MCF 10A (cell line): ENCODE results near the gene RNF125. TPM values are rescaled to one million over a fixed set of nuclear protein-coding genes. Genes with fewer than 3 reads are reported as not detected.

Experiments
- BruUV-seq: library from RNA; stranded (reverse); fragments of 400-500 nt; replicated peaks from 2 replicates; lab custom pipeline; 2021; lab: Mats Ljungman, UMichigan
- CTCF ChIA-PET: fragments of 300-600 bp; sonication (Branson Sonifier 250); formaldehyde crosslinking; extraction: SDS; loops from one replicate; lab custom pipeline; 2021; ENCODE audit warnings: antibody characterized with exemption, inconsistent platforms; lab: Yijun Ruan, JAX
- POLR2A ChIA-PET: fragments of 300-600, 350-650 bp; sonication (Branson Sonifier 250); formaldehyde crosslinking; extraction: SDS; loops from one replicate; lab custom pipeline; 2020; ENCODE audit warnings: antibody characterized with exemption, inconsistent platforms; lab: Yijun Ruan, JAX
- DNase-seq: peaks from one replicate; pipeline ENCODE4 v3.0.0-alpha.2; 2018; ENCODE audit not compliant: unreplicated experiment
- H3K27ac Mint-ChIP-seq: one replicate; pipeline ENCODE4 v1.8.0; 2022; ENCODE audit warnings: mild to moderate bottlenecking, low read depth, mixed read lengths; ENCODE audit not compliant: unreplicated experiment
- H3K27me3 Mint-ChIP-seq: one replicate; pipeline ENCODE4 v1.8.0; 2022; ENCODE audit warnings: mixed read lengths; ENCODE audit not compliant: insufficient read depth, unreplicated experiment
- H3K36me3 Mint-ChIP-seq: one replicate; pipeline ENCODE4 v1.8.0; 2022; ENCODE audit warnings: mild to moderate bottlenecking, moderate library complexity, mixed read lengths; ENCODE audit not compliant: insufficient read depth, unreplicated experiment
- H3K4me1 Mint-ChIP-seq: one replicate; pipeline ENCODE4 v1.8.0; 2022; ENCODE audit warnings: mixed read lengths; ENCODE audit not compliant: insufficient read depth, unreplicated experiment
- H3K4me3 Mint-ChIP-seq: one replicate; pipeline ENCODE4 v1.8.0; 2022; ENCODE audit warnings: mild to moderate bottlenecking, moderate library complexity, mixed read lengths; ENCODE audit not compliant: unreplicated experiment
- H3K9me3 Mint-ChIP-seq: one replicate; pipeline ENCODE4 v1.8.0; 2022; ENCODE audit warnings: mixed read lengths; ENCODE audit not compliant: unreplicated experiment
- CTCF ChIP-seq: fragments of 200-600 bp; IDR thresholded peaks from one replicate; pipeline ENCODE4 v1.8.0; 2022; ENCODE audit warnings: antibody characterized with exemption, mild to moderate bottlenecking; ENCODE audit not compliant: unreplicated experiment
- intact Hi-C: fragments of 100-400 bp; cut with micrococcal nuclease; formaldehyde crosslinking; loops from 2 replicates; pipeline ENCODE4 v1.14.1; 2022
- total RNA-seq: library from RNA; stranded (reverse); gene quantifications from 2 replicates; pipeline ENCODE4 v1.2.3, GENCODE V29; 2022

RNF125 gene
- total RNA-seq, 1 experiment from 2014 or later: 6.2 TPM

GRCh38 chr18:32025744-32026143, 7.1 kb downstream of the RNF125 start:
- no peaks in the 10 kb centered on the region for H3K4me1 Mint-ChIP-seq
- POLR2A ChIA-PET: interaction anchor here (0.7 kb wide), 1 partner anchor 142 kb away, joined by 3 read pairs; no protein-coding TSS in a partner anchor
- H3K36me3 Mint-ChIP-seq: peaks cover 7% of the 10 kb centered on the region
- no peaks in the 10 kb centered on the region for H3K9me3 Mint-ChIP-seq
- CTCF ChIA-PET: interaction anchor here (0.7 kb wide), 1 partner anchor 496 kb away, joined by 3 read pairs; no protein-coding TSS in a partner anchor
- no TSS peak for BruUV-seq
- H3K27me3 Mint-ChIP-seq: no peaks in the 10 kb centered on the region
- intact Hi-C loops: no loop called here
- no peak for DNase-seq
- H3K27ac Mint-ChIP-seq: no peak overlapping the region
- TF ChIP-seq CTCF: no peak
- H3K4me3 Mint-ChIP-seq: no peak overlapping the region

GRCh38 chr18:32026491-32027086, 8.0 kb downstream of the RNF125 start:
- no peak for DNase-seq
- intact Hi-C loops: no loop called here
- BruUV-seq: no TSS peak
- TF ChIP-seq CTCF: no peak
- H3K9me3 Mint-ChIP-seq: no peaks in the 10 kb centered on the region
- POLR2A ChIA-PET: interaction anchor here (1.2 kb wide), 1 partner anchor 8 kb away, joined by 4 read pairs; the partner anchor contains the start of gene RNF125
- peaks cover 7% of the 10 kb centered on the region for H3K36me3 Mint-ChIP-seq
- CTCF ChIA-PET: interaction anchor here (0.7 to 0.9 kb wide), 3 partner anchors 62 to 497 kb away, joined by 3 to 8 read pairs (median 3); no protein-coding TSS in a partner anchor
- H3K27me3 Mint-ChIP-seq: no peaks in the 10 kb centered on the region
- H3K4me1 Mint-ChIP-seq: no peaks in the 10 kb centered on the region
- H3K4me3 Mint-ChIP-seq: no peak overlapping the region
- H3K27ac Mint-ChIP-seq: no peak overlapping the region

- no peaks in the 10 kb centered on the region for H3K4me1 Mint-ChIP-seq
- no peak for DNase-seq
- H3K4me3 Mint-ChIP-seq: no peak overlapping the region
- H3K36me3 Mint-ChIP-seq: peaks cover 7% of the 10 kb centered on the region
- intact Hi-C loops: no loop called here
- H3K27me3 Mint-ChIP-seq: no peaks in the 10 kb centered on the region
- TF ChIP-seq CTCF: no peak
- BruUV-seq: no TSS peak
- CTCF ChIA-PET: interaction anchor here (0.8 kb wide), 1 partner anchor 191 kb away, joined by 3 read pairs; no protein-coding TSS in a partner anchor
- H3K9me3 Mint-ChIP-seq: no peaks in the 10 kb centered on the region
- POLR2A ChIA-PET: interaction anchor here (1.2 kb wide), 1 partner anchor 10 kb away, joined by 3 read pairs; no protein-coding TSS in a partner anchor
- H3K27ac Mint-ChIP-seq: no peak overlapping the region
Observed at GRCh38 chr18:32029558-32029957, 10.9 kb downstream of the RNF125 start.

- no peaks in the 10 kb centered on the region for H3K4me1 Mint-ChIP-seq
- no peaks in the 10 kb centered on the region for H3K27me3 Mint-ChIP-seq
- no peak for TF ChIP-seq CTCF
- no TSS peak for BruUV-seq
- intact Hi-C loops: no loop called here
- DNase-seq: no peak
- no peaks in the 10 kb centered on the region for H3K9me3 Mint-ChIP-seq
- peaks cover 9% of the 10 kb centered on the region for H3K36me3 Mint-ChIP-seq
- ChIA-PET POLR2A (no interaction called here), CTCF (interaction anchor here (0.7 to 1.6 kb wide), 2 partner anchors 8 to 478 kb away, joined by 3 to 10 read pairs; no protein-coding TSS in a partner anchor)
- H3K4me3 Mint-ChIP-seq: no peak overlapping the region
- H3K27ac Mint-ChIP-seq: no peak overlapping the region
Observed at GRCh38 chr18:32032609-32033008, 14.0 kb downstream of the RNF125 start.
